Mesenteric fat pad (tissue), 1 donor: Measurements from ENCODE around the gene PZP. TPM values are rescaled to one million over a fixed set of nuclear protein-coding genes. Genes with fewer than 3 reads are reported as not detected.

Experiments
- DNase-seq: peaks from one replicate; pipeline ENCODE4 v3.0.0-alpha.2; 2020; ENCODE audit warnings: low spot score
- total RNA-seq: library from RNA; stranded (reverse); fragmentation: NEBNext Ultra II Directional; extraction: Animal tissue kit (Norgen Biotek cat#: 25700); gene quantifications from one replicate; pipeline ENCODE4 v1.2.1, GENCODE V29; 2021
- donor health status: DM: yes; HTN: yes; CAD: no.

The PZP gene
- total RNA-seq, 1 donor from 2014 or later: 0.61 TPM

DNA sequence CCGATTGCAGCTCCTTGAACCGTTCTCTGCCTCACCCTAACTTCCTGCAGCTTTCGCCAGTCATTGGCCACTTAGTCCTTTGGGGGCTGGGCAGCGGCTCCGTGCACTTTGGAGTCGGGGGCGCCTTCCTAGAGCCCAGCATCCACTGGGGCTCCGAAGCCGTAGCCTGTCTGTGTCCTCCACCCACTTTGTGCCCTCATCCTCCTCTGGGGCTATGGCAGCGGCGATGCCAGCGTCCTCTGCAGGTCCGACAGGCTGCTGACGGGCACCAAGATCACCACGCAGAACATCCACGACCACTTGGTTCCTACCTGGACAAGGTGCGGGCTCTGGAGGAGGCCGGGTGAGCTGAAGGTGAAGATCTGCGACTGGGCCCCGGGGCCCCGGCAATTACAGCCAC, 80.7 kb downstream of the PZP start:
- no peak for DNase-seq

DNA sequence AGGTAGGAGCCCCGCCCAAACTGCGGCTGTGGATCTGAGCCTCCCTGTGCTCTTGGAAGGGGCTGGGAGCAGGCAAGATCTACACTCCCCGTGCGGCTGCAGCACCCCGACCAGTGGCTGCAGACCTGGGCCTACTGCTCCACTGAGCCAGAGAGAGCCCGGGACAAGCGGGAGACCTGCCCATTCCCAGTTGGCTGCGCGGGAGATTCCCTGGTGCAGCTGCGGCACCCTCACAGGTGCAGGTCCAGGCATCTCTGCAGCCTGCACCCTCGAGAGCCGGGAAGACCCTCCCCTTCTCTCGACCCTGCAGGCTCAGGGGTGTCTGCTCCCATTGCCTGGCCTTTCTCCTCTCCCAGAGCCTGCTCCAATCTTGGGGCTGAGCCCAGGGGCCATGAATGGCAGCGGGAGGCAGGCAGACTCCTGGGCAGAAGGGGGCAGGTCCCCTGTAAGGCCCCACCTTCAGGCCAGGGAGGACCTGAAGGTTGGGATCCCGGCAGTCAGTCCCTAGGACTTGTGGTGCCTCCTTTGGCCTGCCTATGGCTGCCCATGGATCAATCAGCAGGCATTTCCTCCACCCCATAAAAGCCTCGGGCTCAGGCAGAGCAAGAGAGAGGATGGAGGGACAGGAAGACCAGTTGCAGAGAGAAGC, 83.7 kb downstream of the PZP start:
- DNase-seq: no peak

DNA sequence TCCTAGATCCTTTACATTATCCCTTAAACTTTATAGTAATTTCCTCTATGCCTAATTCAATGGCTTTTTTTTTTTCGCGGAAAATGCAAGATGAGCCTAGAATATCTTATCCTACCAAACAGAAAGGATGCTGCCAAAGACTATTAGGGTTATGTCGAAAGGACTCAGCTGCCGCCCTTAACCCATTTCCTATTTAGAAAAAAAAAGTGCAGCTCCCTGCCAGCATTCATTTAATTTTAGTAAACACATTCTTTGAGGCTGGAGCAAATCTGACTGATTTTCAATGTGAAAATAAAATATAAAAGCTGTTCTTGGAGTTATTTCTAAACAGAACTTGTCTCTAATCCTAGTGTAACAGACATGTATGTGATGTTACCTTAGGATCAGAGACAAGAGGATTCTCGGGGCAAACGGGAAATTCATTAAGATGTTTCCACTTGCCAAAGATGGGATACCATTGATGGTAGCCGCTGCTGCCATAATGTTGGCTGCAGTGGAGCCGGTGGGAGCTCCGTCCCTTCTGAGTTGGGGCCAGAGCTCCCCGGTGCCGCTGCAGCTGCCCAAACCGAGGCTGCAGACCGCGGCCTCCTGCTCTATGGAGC, 84.3 kb downstream of the PZP start:
- no peak for DNase-seq

DNA sequence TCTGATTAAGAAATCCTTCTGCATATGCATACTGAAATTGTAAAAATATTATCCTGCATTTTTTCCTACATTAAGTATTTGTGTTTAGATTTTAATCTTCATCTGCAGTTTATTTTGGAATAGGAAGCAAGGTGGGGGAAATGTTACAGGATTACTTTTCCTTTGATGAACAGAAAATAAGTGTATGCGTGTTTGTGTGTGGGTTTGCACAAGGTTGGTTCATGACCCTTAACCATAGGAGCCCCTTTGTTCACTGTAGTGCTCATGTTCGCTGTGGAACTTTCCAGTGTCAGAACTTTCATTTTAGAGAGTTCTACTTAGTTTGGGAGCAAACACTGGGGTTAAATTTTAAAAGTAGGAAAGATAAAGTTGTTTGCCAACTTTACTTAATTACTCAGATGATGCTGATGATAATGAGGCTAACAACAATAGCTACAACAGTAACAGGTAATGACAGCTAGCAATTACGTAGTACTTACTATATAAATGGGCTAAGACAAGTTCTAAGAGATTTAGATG, 86.0 kb downstream of the PZP start:
- no peak for DNase-seq

DNA sequence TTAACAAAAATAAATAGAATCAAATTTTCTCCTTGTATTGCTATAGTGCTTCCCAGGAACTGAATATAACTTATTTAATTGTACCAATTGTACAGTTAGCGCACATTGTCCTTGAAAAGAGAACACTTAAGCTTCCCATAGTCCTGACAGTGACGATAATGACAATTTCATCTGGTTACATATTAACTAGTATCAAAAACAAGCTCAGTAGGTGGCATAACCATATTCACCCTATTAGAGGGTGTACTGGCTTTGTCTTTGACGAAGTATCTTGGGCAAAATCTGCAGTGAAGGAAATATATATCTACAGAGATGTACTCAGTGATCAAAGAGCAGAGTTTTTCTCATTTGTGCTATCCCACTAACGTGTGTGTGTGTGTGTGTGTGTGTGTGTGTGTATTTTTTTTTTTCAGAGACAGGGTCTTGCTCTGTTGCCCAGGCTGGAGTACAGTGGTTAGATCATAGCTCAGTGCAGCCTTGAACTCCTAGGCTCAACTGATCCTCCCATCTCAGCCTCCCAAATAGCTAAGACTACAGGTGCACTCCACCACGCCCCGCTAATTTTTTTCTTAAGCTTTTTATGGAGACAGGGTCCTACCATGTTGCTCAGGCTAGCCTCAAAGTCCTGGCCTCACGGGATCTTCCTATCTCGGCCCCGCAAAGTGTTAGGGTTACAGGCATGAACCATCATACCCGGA, 87.6 kb downstream of the PZP start:
- no peak for DNase-seq

DNA sequence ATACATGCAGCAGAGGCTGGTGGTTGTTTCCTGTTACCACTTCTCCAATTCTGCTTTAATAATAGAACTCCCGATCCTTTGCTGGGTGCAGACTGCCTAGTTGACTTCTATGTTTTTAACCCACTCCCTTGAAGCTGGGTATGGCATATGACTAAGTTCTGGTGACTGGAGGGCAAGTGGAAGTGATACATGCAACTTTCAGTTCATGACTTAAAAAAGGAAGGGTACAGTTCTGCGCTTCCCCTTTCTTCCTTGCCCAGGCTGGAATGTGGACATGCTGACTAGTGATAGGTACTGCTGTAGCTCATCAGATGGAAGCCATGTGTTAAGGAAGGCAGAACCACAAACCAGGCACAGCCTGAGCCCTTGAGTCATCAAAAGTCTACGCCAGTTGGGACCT, 90.0 kb downstream of the PZP start:
- DNase-seq: no peak

DNA sequence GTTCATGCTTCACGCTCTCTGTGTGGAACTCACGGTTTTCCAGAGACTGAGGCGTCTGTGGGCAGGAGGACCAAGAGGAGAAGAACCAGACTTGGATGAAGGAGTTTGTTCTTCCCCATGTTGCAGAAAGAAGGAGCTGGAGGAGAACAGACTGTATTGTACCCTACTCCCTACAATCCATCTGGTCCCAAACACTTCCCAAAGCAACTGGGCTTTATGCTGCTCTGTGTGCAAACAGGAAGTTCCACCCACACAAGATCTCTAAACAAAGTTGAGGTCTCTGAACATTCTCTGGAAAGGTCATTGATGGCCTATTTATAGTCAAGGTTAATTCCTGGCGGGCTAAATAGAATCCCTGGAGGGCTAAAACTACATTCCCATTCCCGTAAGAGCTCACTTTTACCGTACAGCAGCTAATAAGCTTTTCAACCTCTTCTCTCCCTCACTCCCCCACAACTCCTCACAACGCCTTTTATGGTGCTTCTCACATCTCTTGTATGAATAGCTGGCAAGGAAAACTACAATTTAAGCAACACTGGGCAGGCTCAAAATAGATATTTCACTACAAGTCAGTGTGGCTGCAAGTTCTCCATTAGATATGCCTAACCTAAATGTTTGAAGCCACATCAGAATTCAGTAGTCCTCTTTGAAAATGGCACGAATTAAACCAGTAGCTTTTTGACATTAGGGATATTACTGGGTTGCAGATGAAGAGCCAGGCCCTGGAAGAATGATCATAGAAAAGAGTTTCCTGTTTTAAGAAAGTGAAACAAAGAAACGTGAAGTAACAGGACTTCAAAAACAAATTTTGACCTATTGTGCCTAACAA, 92.2 kb downstream of the PZP start, which contains the start of gene A2M:
TSS of gene A2M (minus strand) at position 189 of the 829 bp plus-strand sequence. CDS start at position 119, 70 bp downstream.
- no peak for DNase-seq

DNA sequence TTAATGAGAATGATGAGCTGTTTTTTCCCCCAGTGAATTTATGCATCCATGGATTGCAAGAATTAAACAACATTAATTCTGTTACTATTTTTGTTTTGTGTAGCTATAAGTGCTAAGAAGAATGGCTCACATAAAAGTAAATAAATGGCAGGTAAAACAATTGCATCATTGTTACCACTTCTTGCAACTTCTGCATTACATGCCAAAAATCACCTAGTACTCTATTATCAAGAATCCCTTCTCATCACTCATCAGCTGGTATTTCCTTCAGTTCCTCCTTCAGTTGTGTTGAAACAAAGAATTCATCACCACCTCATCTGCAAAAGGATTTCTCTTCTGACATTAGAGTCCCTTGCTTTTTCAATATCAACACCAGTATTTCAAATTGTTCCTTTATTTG, 93.2 kb downstream of the PZP start:
- DNase-seq: no peak

DNA sequence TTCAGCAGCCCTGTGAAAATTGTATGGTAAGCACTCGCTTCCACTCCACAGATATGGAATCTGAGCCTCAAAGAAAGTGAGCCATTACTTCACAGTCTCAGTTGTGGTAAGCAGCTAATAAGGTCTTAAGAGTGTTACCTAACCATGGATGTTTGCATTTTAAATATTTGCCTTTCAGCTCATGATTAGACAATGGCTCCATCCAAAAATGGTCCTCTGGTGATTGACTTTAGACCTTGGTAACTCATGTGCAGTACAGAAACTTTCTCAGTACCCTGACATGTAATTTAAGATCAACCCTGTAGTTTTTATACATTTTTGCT, 94.2 kb downstream of the PZP start:
- DNase-seq: no peak

DNA sequence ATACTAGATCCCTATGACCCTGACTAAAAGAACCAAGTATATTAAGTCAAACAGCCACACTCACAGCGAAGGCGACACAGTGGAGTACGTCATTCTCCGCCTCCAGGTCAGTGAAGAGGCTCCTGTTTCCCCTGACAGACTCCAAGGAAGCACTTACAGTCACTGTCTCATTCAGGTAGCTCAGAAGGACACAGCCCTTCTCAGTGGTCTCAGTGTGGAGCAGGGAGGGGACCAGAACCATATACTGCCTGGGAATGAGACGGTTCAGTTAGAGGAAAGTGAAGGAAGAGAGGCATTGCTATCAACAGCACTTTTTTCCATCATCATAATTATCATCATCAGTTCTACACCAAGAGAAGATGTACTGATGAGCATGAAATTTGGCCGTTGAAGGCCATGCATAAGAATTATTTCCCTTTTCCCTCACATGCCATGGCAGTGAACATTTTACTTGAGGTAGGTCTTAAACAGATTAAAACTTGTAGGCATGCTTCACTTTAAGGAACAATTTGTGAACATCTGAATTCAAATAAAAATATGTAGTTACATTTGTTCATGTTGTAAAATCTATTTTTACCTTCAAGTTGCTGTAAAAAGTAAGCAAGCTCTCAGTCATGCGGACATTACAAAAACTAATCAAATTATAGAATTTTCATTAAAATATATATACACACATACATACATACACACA, 94.8 kb downstream of the PZP start:
- no peak for DNase-seq

DNA sequence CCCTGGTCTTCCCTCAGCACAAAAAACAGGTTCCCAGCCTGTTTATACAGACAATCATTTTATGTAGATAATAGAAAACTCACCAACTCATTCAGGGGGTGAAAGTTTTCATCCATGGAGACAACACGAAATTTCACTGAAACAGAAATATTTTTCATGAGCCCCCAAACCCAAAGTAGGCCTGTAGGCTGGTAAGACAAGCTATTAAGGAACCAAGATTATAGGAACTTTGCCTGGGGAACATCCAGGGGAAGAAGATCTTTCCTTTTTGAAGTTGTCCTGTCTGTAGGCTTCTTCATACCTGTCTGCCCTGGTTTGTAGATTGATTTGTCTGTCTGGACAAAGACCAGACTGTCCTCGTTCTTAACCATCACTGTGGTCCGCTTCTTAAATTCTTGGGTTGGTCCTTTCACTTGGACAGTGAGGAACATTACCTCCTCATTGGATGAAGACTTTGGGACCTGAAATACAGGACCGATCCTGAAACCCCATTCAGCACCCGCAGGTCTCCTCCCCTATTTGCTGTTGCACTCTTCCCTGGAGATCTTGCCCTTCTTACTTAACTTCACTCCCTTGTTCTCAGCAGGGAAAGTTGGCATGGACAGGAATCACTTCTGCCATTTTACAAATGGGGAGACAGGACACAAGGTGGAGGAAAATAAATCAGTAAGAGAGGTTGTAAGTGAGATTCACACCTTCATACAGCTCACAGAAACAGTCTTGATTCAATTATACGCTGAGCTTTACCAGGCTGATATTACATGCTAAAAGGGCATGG, 95.9 kb downstream of the PZP start:
- no peak for DNase-seq

DNA sequence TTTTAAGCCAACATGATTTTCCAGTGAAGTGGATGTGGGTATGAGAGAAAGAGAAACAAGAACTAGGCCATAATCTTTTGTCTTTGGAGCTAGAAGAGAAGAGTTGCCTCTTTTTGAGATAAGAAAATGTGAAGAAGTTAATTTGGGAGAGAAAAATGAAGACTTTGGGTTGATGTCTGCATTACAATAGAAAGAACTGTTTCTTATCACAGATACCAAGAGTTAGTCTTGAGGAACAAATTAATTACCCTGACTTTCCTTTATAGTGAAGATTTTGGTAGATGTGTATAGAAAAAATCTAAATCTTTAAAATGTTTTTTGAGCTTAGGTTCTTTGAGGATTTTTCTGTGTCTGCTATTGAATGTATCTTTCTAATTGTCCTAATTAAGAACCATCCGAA, 96.7 kb downstream of the PZP start:
- no peak for DNase-seq

DNA sequence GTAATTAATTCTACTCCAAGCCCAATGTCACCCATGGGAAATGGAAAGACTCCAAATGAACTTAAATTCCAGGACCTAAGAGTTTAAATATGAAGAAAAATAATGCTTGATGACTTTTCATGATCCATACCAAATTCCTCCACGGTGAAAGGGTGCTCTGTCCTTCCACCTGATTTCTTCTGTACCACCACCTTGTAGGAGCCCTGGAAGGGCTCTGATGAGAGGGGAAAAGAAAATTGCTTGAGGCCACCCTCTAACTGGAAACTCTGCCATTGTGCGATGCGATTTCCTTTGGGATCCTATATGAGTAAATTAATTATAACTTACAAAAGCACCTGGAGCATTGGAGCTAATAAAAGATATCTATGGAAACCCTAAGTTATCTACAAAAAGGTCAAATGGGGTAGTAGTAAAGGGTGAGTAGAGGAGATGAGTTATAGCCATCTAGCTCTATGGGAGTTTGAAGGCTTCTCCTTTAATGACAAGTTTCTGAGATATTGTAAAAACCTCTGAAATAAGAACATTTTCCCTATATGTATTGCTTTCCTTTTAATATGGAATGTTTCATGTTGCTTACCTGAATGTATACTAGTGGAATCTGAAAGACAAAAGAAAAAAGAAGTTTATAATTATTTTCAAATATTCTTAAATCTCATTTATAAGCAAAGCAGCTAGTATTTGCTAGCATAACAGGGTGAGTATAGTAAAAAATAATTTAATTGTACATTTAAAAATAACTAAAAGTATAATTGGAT, 98.3 kb downstream of the PZP start:
- no peak for DNase-seq

DNA sequence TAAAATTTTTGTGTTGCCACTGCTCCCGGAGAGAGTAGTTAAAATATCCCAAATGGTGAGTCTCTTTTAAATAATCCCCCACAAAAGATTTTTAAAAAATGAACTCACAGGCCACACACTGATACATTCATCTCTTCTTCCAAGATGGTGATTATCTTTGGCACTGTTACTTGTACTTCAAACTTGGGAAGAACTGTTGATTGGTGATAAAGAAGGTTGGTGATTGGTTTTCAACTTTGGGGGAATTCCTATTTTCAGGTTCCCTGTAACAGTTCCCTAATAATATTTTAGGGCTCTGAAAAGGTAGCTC, 99.0 kb downstream of the PZP start:
- DNase-seq: no peak

DNA sequence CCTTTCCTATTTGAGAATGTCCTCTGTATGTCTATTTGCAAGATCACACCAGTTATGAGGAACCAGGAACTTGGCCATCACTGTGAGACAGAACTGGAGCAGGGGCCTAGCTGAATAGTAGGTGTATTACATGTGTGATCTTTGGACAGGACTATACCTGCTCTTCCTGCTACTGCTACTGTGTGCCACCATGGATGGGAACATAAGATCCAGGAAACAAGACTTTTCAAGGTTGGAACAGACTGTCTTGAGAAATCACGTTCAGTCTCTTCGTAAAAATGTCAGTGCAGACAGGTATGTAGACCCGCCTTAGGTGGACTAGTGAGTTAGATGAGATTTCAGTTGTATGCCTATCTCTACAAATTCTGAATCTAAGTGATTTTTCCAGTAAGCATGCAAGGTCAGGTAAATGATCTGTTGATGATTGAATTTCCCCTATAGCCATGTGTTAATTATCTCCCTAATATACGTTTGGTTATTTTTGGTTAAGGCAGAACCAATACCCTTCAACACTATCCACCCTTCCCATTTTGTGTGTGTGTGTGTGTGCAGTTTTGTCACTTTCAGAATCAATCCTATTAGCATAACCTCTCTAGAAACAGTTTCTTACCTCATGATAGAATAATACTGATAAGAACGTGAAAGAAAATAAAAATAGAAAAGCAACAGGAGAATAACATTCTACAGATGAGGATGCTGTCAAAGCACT, 99.5 kb downstream of the PZP start:
- DNase-seq: no peak

DNA sequence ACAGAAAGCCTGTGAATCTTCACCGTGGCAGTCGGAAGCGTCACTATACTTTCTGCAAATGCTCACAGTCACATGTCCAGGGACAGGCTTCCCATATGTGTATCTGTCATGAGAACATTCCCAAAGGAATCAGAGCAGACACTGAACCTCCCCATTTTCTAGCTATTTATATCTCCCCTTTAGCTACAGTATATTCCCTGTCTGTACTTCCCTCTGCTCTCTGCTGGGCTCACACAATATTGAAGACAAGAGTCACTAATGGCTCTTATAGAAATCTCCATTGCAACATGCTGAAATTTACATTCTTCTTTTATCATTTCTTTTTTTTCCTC, 100.7 kb downstream of the PZP start:
- no peak for DNase-seq

DNA sequence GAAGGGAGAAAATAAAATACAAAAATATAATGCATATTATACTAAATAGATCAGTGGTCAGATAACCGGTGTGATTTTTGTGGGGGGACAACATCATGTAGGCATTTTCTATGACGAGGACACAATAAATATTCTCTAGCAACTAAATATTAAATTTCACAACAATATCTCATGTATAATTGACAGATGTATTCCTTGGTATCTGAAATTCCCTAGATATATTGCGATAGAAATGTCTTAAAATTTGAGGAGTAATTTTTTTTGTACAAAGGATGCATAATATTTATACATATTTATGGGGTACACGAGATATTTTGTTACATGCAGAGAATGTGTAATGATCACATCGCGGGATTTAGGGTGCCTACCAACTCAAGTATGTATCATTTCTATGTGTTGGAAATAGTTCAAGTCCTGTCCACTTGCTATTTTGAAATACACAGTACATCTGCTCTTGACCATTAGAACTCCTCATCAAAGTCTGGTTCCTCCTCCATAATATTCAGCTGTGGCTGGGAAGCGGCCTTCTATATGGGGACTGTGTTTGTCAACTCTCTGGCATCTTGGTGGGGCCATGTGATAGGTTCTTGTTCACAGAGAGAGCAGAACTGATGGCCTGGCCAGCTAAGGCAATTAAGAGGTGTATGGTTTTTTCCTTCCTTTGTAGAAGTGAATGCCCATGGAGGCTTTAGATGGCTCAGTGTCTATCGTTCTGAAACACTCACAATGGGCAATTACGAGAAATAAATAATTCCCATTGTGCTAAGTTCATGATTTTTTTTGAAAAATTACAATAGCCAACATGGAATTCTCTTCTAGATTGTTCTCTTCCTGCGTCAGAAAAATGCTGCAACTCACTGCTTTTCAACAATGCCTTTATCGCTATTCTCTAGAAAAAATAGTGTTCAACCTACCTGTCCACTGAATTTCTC, 101.3 kb downstream of the PZP start:
- no peak for DNase-seq

DNA sequence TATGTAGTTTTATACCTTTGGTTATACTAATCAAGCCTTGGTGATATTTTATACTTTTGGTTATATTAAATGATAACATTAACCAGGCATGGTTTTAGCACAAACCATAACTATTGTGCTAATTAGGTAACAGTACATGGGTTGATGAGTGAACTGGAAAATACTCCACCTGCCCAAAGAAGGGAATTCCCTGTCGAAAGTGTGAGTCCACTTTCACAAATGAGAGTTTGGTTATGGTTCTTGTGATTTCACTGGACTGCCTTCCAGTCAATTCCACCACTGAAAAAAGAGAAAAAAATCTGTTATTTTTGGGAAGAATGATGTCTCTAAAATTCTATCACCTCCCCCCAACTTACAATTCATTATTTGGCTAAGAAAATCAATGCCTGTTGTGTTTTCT, 102.1 kb downstream of the PZP start:
- DNase-seq: no peak
